ENCODE data around the gene GID8.

GID8 gene

GRCh38 chr20:62908971-62909791 lies 28.8 kb upstream of the GID8 start:
- no peaks in the 10 kb centered on the region for H3K27me3 Mint-ChIP-seq
- CTCF ChIA-PET, result interaction anchor here (1.7 to 4.6 kb wide), 3 partner anchors 10 to 100 kb away, joined by 5 to 58 read pairs (median 14); no protein-coding TSS in a partner anchor
- no peak overlapping the region for H3K27ac Mint-ChIP-seq
- H3K4me1 Mint-ChIP-seq, result peaks cover 19% of the 10 kb centered on the region
- no peak overlapping the region for H3K4me3 Mint-ChIP-seq
- H3K9me3 Mint-ChIP-seq, result no peaks in the 10 kb centered on the region
- H3K36me3 Mint-ChIP-seq, result peaks cover 68% of the 10 kb centered on the region
- no peak for DNase-seq

- CTCF ChIA-PET, result interaction anchor here (1.0 kb wide), 1 partner anchor 62 kb away, joined by 3 read pairs; no protein-coding TSS in a partner anchor
- no peaks in the 10 kb centered on the region for H3K9me3 Mint-ChIP-seq
- peaks cover 28% of the 10 kb centered on the region for H3K4me1 Mint-ChIP-seq
- peaks cover 63% of the 10 kb centered on the region for H3K36me3 Mint-ChIP-seq
- no peaks in the 10 kb centered on the region for H3K27me3 Mint-ChIP-seq
- H3K27ac Mint-ChIP-seq, result peak overlapping the region; percentile 50
- DNase-seq, result no peak
- no peak overlapping the region for H3K4me3 Mint-ChIP-seq
Observed at GRCh38 chr20:62910217-62910766, 27.7 kb upstream of the GID8 start.

- Mint-ChIP-seq H3K4me1 (peaks cover 35% of the 10 kb centered on the region), H3K27ac (peak overlapping the region; percentile 60), H3K4me3 (no peak overlapping the region), H3K27me3 (no peaks in the 10 kb centered on the region), H3K36me3 (peaks cover 58% of the 10 kb centered on the region), H3K9me3 (no peaks in the 10 kb centered on the region)
- no peak for DNase-seq
- CTCF ChIA-PET, result interaction anchor here (1.0 to 4.8 kb wide), 3 partner anchors 10 to 62 kb away, joined by 3 to 35 read pairs (median 4); no protein-coding TSS in a partner anchor
Observed at GRCh38 chr20:62910777-62911497, 27.0 kb upstream of the GID8 start.

GRCh38 chr20:62911701-62912280 lies 26.2 kb upstream of the GID8 start:
- H3K36me3 Mint-ChIP-seq, result peaks cover 53% of the 10 kb centered on the region
- CTCF ChIA-PET, result interaction anchor here (1.6 to 4.8 kb wide), 2 partner anchors 11 to 12 kb away, joined by 4 to 35 read pairs; no protein-coding TSS in a partner anchor

GRCh38 chr20:62913043-62913630 lies 24.8 kb upstream of the GID8 start:
- CTCF ChIA-PET, result interaction anchor here (4.8 kb wide), 1 partner anchor 12 kb away, joined by 35 read pairs; no protein-coding TSS in a partner anchor
- DNase-seq, result no peak
- Mint-ChIP-seq H3K9me3 (no peaks in the 10 kb centered on the region), H3K27me3 (no peaks in the 10 kb centered on the region), H3K27ac (no peak overlapping the region), H3K4me3 (no peak overlapping the region), H3K4me1 (peaks cover 53% of the 10 kb centered on the region), H3K36me3 (peaks cover 49% of the 10 kb centered on the region)

More at GRCh38 chr20:62911701-62912280, 26.2 kb upstream of the GID8 start:
- no peak for DNase-seq
- H3K27me3 Mint-ChIP-seq, result no peaks in the 10 kb centered on the region
- H3K27ac Mint-ChIP-seq, result no peak overlapping the region
- peaks cover 42% of the 10 kb centered on the region for H3K4me1 Mint-ChIP-seq
- no peaks in the 10 kb centered on the region for H3K9me3 Mint-ChIP-seq
- H3K4me3 Mint-ChIP-seq, result no peak overlapping the region

- Mint-ChIP-seq H3K4me1 (peaks cover 61% of the 10 kb centered on the region), H3K4me3 (no peak overlapping the region), H3K36me3 (peaks cover 43% of the 10 kb centered on the region), H3K9me3 (no peaks in the 10 kb centered on the region), H3K27ac (no peak overlapping the region), H3K27me3 (no peaks in the 10 kb centered on the region)
- DNase-seq, result no peak
- CTCF ChIA-PET, result interaction anchor here (1.0 to 4.8 kb wide), 3 partner anchors 14 to 23 kb away, joined by 3 to 35 read pairs (median 3); no protein-coding TSS in a partner anchor
Observed at GRCh38 chr20:62914436-62914835, 23.5 kb upstream of the GID8 start.

- CTCF ChIA-PET, result interaction anchor here (1.0 to 4.8 kb wide), 3 partner anchors 14 to 23 kb away, joined by 3 to 35 read pairs (median 3); no protein-coding TSS in a partner anchor
- Mint-ChIP-seq H3K4me1 (peaks cover 63% of the 10 kb centered on the region), H3K27me3 (no peaks in the 10 kb centered on the region), H3K9me3 (no peaks in the 10 kb centered on the region), H3K27ac (peak overlapping the region; percentile 53), H3K36me3 (peaks cover 38% of the 10 kb centered on the region), H3K4me3 (no peak overlapping the region)
- peak; percentile 53 for DNase-seq
Observed at GRCh38 chr20:62914970-62915457, 22.9 kb upstream of the GID8 start.

GRCh38 chr20:62916703-62917476 lies 21.1 kb upstream of the GID8 start:
- no peaks in the 10 kb centered on the region for H3K27me3 Mint-ChIP-seq
- CTCF ChIA-PET, result interaction anchor here (0.8 to 7.3 kb wide), 5 partner anchors 9 to 58 kb away, joined by 3 to 58 read pairs (median 14); no protein-coding TSS in a partner anchor

GRCh38 chr20:62917720-62918119 lies 20.2 kb upstream of the GID8 start:
- no peaks in the 10 kb centered on the region for H3K27me3 Mint-ChIP-seq
- peaks cover 23% of the 10 kb centered on the region for H3K36me3 Mint-ChIP-seq
- peak overlapping the region; percentile 74 for H3K4me3 Mint-ChIP-seq
- H3K4me1 Mint-ChIP-seq, result peaks cover 82% of the 10 kb centered on the region
- DNase-seq, result no peak
- H3K27ac Mint-ChIP-seq, result peak overlapping the region; percentile 96
- CTCF ChIA-PET, result interaction anchor here (0.9 to 7.3 kb wide), 6 partner anchors 10 to 55 kb away, joined by 3 to 58 read pairs (median 8); no protein-coding TSS in a partner anchor
- H3K9me3 Mint-ChIP-seq, result no peaks in the 10 kb centered on the region

More at GRCh38 chr20:62916703-62917476, 21.1 kb upstream of the GID8 start:
- H3K27ac Mint-ChIP-seq, result peak overlapping the region; percentile 96
- peaks cover 77% of the 10 kb centered on the region for H3K4me1 Mint-ChIP-seq
- H3K4me3 Mint-ChIP-seq, result peak overlapping the region; percentile 74
- H3K36me3 Mint-ChIP-seq, result peaks cover 24% of the 10 kb centered on the region
- H3K9me3 Mint-ChIP-seq, result no peaks in the 10 kb centered on the region
- no peak for DNase-seq

- peaks cover 20% of the 10 kb centered on the region for H3K36me3 Mint-ChIP-seq
- peak overlapping the region; percentile 74 for H3K4me3 Mint-ChIP-seq
- no peaks in the 10 kb centered on the region for H3K27me3 Mint-ChIP-seq
- peak overlapping the region; percentile 96 for H3K27ac Mint-ChIP-seq
- H3K9me3 Mint-ChIP-seq, result no peaks in the 10 kb centered on the region
- CTCF ChIA-PET, result interaction anchor here (1.2 to 7.3 kb wide), 5 partner anchors 10 to 55 kb away, joined by 3 to 58 read pairs (median 14); no protein-coding TSS in a partner anchor
- peaks cover 85% of the 10 kb centered on the region for H3K4me1 Mint-ChIP-seq
- DNase-seq, result peak; percentile 75
Observed at GRCh38 chr20:62918147-62918546, 19.8 kb upstream of the GID8 start.

GRCh38 chr20:62918831-62919230 lies 19.1 kb upstream of the GID8 start:
- peak overlapping the region; percentile 74 for H3K4me3 Mint-ChIP-seq

GRCh38 chr20:62920039-62920645 lies 17.8 kb upstream of the GID8 start:
- CTCF ChIA-PET, result interaction anchor here (0.8 to 7.3 kb wide), 8 partner anchors 11 to 47 kb away, joined by 3 to 58 read pairs (median 4); no protein-coding TSS in a partner anchor
- no peak for DNase-seq
- Mint-ChIP-seq H3K4me3 (peak overlapping the region; percentile 74), H3K27ac (peak overlapping the region; percentile 96), H3K27me3 (no peaks in the 10 kb centered on the region), H3K36me3 (peaks cover 24% of the 10 kb centered on the region), H3K4me1 (peaks cover 92% of the 10 kb centered on the region), H3K9me3 (no peaks in the 10 kb centered on the region)

More at GRCh38 chr20:62918831-62919230, 19.1 kb upstream of the GID8 start:
- Mint-ChIP-seq H3K36me3 (peaks cover 18% of the 10 kb centered on the region), H3K4me1 (peaks cover 92% of the 10 kb centered on the region), H3K27ac (peak overlapping the region; percentile 96), H3K27me3 (no peaks in the 10 kb centered on the region), H3K9me3 (no peaks in the 10 kb centered on the region)
- peak; percentile 75 for DNase-seq
- CTCF ChIA-PET, result interaction anchor here (0.5 to 7.3 kb wide), 6 partner anchors 9 to 54 kb away, joined by 3 to 58 read pairs (median 8); no protein-coding TSS in a partner anchor

Measured in activated naive CD4-positive, alpha-beta T cell treated with anti-CD3 and anti-CD28 coated beads, Interleukin-2, amount 10 ng/mL, durations not matched to agents 7 days and 5 days (primary cell).